ENCODE data around the gene RNASE7. TPM values are rescaled to one million over a fixed set of nuclear protein-coding genes. Genes with fewer than 3 reads are reported as not detected.

RNASE7 gene
- 0.86 TPM in 1 of 2 replicates, not detected in the other for total RNA-seq

DNA sequence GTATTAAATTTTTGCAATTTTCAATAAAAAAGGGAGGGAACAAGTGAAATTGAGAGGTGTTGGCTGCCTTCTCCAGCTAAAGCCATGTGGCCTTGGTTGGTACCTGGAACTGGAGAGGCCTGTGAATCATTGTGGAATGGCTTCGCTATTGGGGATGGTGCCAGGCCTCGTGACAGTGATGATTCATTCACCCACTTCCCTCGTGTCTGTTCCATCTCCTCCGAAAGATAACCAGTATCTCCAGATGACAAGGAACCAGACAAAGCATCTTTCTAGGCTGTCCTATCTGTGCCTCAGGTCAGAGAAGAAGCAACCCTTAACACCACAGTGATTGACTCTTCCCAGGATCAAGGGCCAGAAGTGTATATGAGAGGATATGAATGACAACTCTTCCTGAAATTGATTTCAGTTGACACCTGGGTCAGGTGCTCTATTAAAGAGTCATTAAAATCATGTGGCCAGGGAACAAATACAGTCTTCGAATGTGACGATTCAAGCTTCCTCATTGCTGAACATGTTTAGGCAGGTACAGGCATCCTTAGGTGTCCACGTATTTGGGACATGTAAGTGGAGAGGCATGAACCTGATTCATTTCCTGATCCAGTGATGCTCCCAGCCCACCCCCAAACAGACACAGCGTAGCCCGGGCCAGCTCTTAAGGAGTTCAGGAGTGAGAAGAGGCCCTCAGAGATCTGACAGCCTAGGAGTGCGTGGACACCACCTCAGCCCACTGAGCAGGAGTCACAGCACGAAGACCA, at the start of gene RNASE7:
TSS of gene RNASE7 (plus strand) at position 687 of the 758 bp plus-strand sequence. CDS start 631 bp downstream, outside the sequence.
- TF ChIP-seq CTCF (conservative IDR thresholded peaks at IDR 0.05; ENCODE audit: low read depth, low read length), result no peak
- no peak for DNase-seq (ENCODE audit: low read depth)
- no peak within 1 kb of the TSS for H3K4me3 ChIP-seq (ENCODE audit: low read depth, low read length)

- H3K4me3 ChIP-seq (ENCODE audit: low read depth, low read length), result no peak overlapping the region
- TF ChIP-seq CTCF (conservative IDR thresholded peaks at IDR 0.05; ENCODE audit: low read depth, low read length), result no peak
Measured at GRCh38 chr14:20996521-20996920, 45.6 kb upstream of the RNASE7 start.

DNA sequence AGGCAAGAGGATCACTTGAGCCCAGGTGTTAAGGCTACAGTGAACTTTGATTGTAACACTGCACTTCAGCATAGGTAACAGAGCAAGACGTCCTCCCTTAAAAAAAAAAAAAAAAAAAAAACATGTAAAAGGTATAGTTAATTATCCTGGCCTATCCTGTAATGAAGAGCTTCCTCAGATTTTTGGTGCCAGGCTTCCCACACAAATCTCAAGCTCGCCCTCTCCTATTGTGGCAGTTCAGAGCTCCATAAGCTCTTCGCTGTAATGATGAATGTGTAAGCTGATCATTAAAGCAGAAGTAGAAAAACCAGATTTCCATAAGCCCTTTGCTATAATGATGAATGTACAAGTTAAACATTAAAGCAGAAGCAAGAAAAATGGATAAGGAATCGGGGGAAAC, 45.0 kb upstream of the RNASE7 start:
- no peak for TF ChIP-seq CTCF (conservative IDR thresholded peaks at IDR 0.05; ENCODE audit: low read depth, low read length)
- H3K4me3 ChIP-seq (ENCODE audit: low read depth, low read length), result no peak overlapping the region
- DNase-seq (ENCODE audit: low read depth), result no peak

More at GRCh38 chr14:20996521-20996920, 45.6 kb upstream of the RNASE7 start:
- DNase-seq (ENCODE audit: low read depth), result no peak

DNA sequence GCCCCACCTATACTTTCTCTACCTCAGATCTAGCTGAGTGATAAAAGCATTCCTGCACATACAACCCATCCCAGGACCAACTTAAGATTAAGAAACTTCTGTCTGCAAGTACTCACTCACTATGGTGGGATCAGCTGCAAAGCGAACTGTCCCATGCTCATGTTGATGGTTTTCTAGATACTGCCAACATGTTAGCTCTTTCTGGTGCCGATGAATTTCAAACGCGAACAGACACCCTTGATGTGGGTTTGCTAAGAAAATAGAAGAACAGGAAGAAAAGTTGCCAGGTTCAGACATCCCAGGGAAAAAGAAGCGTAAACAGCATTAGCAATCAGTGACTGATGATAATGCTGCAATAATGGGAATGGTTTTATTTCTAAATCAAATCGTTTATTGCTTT, 44.6 kb upstream of the RNASE7 start:
- no peak for DNase-seq (ENCODE audit: low read depth)
- TF ChIP-seq CTCF (conservative IDR thresholded peaks at IDR 0.05; ENCODE audit: low read depth, low read length), result no peak
- H3K4me3 ChIP-seq (ENCODE audit: low read depth, low read length), result no peak overlapping the region

GRCh38 chr14:20998139-20998538, 44.0 kb upstream of the RNASE7 start:
- no peak overlapping the region for H3K4me3 ChIP-seq (ENCODE audit: low read depth, low read length)
- TF ChIP-seq CTCF (conservative IDR thresholded peaks at IDR 0.05; ENCODE audit: low read depth, low read length), result no peak
- DNase-seq (ENCODE audit: low read depth), result no peak

DNA sequence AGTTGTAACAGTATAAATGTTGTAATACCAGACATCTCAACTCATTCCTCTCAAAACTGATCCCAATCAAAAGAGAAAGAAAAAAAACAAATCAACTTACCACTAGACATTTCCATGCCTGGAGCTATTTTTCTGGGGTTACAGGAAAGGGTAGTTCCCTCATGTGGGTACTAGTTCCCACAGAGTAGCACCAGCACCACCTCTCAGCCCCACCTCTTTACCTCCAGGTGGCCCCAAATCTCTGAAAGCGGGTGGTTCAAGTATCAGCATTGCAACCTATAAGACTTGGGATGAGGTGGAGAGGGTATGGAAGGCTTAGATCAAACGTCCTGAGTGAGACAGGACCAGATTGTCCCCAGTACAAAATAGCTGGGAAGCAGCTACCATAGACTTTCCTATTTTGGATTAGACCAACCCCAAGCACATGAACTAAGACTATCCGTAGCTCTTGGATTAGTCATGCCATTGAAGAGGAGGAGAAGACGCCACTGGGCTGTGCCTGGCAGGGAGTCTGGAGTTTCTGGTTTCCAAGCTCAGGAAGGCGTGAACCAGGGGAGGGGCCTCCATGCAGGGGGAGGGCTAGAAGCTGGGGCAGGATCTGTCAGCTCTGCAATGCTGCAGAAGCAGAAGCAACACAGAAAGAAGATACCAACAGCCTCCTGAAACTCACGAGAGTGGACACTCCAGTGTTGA, 43.3 kb upstream of the RNASE7 start, which contains the start of gene SLC39A2:
TSS of gene SLC39A2 (plus strand) at position 620 of the 693 bp plus-strand sequence. CDS start 154 bp downstream, outside the sequence.
- DNase-seq (ENCODE audit: low read depth), result no peak
- TF ChIP-seq CTCF (conservative IDR thresholded peaks at IDR 0.05; ENCODE audit: low read depth, low read length), result no peak
- no peak within 1 kb of the TSS for H3K4me3 ChIP-seq (ENCODE audit: low read depth, low read length)
